K562 (cell line): ENCODE measurements around the gene SCFD2. TPM values are rescaled to one million over a fixed set of nuclear protein-coding genes. Genes with fewer than 3 reads are reported as not detected.

Source experiments
- ATAC-seq: fragments of 200-7000 bp; cut with Tn5 transposase; 3 replicates; pipeline ENCODE4 v1.9.1; 2020; ENCODE audit warnings: moderate library complexity
- BruUV-seq: library from RNA; stranded (reverse); fragments of 400-500 nt; replicated peaks from 2 replicates; lab custom pipeline; 2021; lab: Mats Ljungman, UMichigan
- CTCF ChIA-PET: fragments of 300-600 bp; formaldehyde crosslinking; extraction: SDS; loops from one replicate; lab custom pipeline; 2021; ENCODE audit warnings: low intra/inter-chr PET ratio; lab: Yijun Ruan, JAX
- POLR2A ChIA-PET: fragments of 300-600, 350-650 bp; sonication (Branson Sonifier 250); formaldehyde crosslinking; extraction: SDS; loops from one replicate; lab custom pipeline; 2021; ENCODE audit warnings: antibody characterized with exemption, inconsistent platforms; lab: Yijun Ruan, JAX
- DNase-seq, 4 experiments: peaks; one replicate each; pipeline versions ENCODE4 v3.0.0 to v3.0.0-alpha.2; 2011 to 2018; ENCODE audit warnings: low spot score in 3 of 4, mixed read lengths in 3 of 4; ENCODE audit errors: extremely low read depth in 1 of 4
- FAIRE-seq: peaks from 2 replicates; lab custom pipeline; 2011; peaks lifted over from hg19 to GRCh38; lab: Jason Lieb, UNC
- H2AFZ ChIP-seq: 2 replicates; pipeline ENCODE4 v1.6.0; 2011; ENCODE audit warnings: low read depth, low read length, control low read depth, inconsistent platforms
- H3K27ac ChIP-seq: fragments of 200-600 bp; 3 replicates; pipeline ENCODE4 v1.8.0; 2011; ENCODE audit warnings: low read depth, mild to moderate bottlenecking, control low read depth, inconsistent platforms, low read length, moderate library complexity, mixed read lengths; ENCODE audit errors: extremely low read depth
- H3K27me3 ChIP-seq, 2 experiments: fragments of 300-600 bp in 1 of 2; 2 replicates in 1 of 2; 3 replicates in 1 of 2; pipeline versions ENCODE4 v1.6.0 to v1.8.0; 2011; ENCODE audit warnings: inconsistent platforms in 2 of 2, low read length in 2 of 2, mild to moderate bottlenecking in 1 of 2, mixed read lengths in 1 of 2, moderate library complexity in 1 of 2; ENCODE audit not compliant: control insufficient read depth in 2 of 2, insufficient read depth in 2 of 2
- H3K36me3 ChIP-seq: fragments of 300-600 bp; 3 replicates; pipeline ENCODE4 v1.8.0; 2011; ENCODE audit warnings: mild to moderate bottlenecking, low read length, inconsistent platforms; ENCODE audit not compliant: control insufficient read depth, insufficient read depth
- H3K4me1 ChIP-seq, 2 experiments: fragments of 200-600 bp in 1 of 2; replicated peaks in 1 of 2; 2 replicates in 1 of 2; 3 replicates in 1 of 2; pipeline versions ENCODE4 v1.5.1 to v1.8.0; 2011; ENCODE audit warnings: inconsistent platforms in 2 of 2, low read length in 2 of 2, mild to moderate bottlenecking in 1 of 2, mixed read lengths in 1 of 2, moderate library complexity in 1 of 2; ENCODE audit not compliant: control insufficient read depth in 2 of 2, insufficient read depth in 2 of 2
- H3K4me2 ChIP-seq: 2 replicates; pipeline ENCODE4 v1.6.1; 2011; ENCODE audit warnings: low read length, control low read depth, inconsistent platforms, mixed read lengths; ENCODE audit not compliant: insufficient read depth
- H3K4me3 ChIP-seq: fragments of 200-600 bp; sonication (generic), shearing (Covaris generic); 2 replicates; pipeline ENCODE4 v1.5.1; 2016; ENCODE audit warnings: control low read depth, inconsistent platforms
- H3K79me2 ChIP-seq: fragments of 200-600 bp; 3 replicates; pipeline ENCODE4 v1.8.0; 2011; ENCODE audit warnings: low read length, inconsistent platforms; ENCODE audit not compliant: control insufficient read depth, insufficient read depth
- H3K9ac ChIP-seq, 2 experiments: 2 replicates each; pipeline versions ENCODE4 v1.6.0 to v1.6.1; 2011; ENCODE audit warnings: low read depth in 2 of 2, low read length in 2 of 2, control low read depth in 1 of 2, inconsistent platforms in 1 of 2, mild to moderate bottlenecking in 1 of 2, mixed read lengths in 1 of 2; ENCODE audit not compliant: insufficient read depth in 1 of 2
- H3K9me1 ChIP-seq: one replicate; pipeline ENCODE4 v1.6.0; 2011; ENCODE audit warnings: inconsistent platforms, mild to moderate bottlenecking, low read length, moderate library complexity; ENCODE audit not compliant: control insufficient read depth, insufficient read depth
- H3K9me3 ChIP-seq: replicated peaks from 2 replicates; pipeline ENCODE4 v1.5.1; 2011; ENCODE audit warnings: low read depth, low read length, inconsistent platforms; ENCODE audit not compliant: control insufficient read depth, insufficient read depth
- H4K20me1 ChIP-seq: replicated peaks from 2 replicates; pipeline ENCODE4 v1.6.1; 2011; ENCODE audit warnings: low read length, inconsistent platforms, mixed read lengths; ENCODE audit not compliant: control insufficient read depth, insufficient read depth
- ATF6 ChIP-seq: sonication (generic); formaldehyde crosslinking; IDR thresholded peaks from 2 replicates; pipeline ENCODE4 v1.4.0; 2020; ENCODE audit warnings: mild to moderate bottlenecking, missing genetic modification reagents
- DNMT1 ChIP-seq: fragments of 450-650 bp; IDR thresholded peaks from 2 replicates; pipeline ENCODE4 v1.6.1; 2016; ENCODE audit warnings: antibody characterized with exemption, mild to moderate bottlenecking
- EWSR1 ChIP-seq: fragments of 450-650 bp; IDR thresholded peaks from 2 replicates; pipeline ENCODE4 v1.6.1; 2018; ENCODE audit warnings: borderline replicate concordance, mild to moderate bottlenecking, low read depth, moderate library complexity; ENCODE audit not compliant: partially characterized antibody
- KAT8 ChIP-seq: fragments of 450-650 bp; IDR thresholded peaks from 2 replicates; pipeline ENCODE4 v1.6.1; 2016; ENCODE audit warnings: low read depth, mild to moderate bottlenecking
- NFIX ChIP-seq: fragments of 250-450 bp; sonication (Bioruptor Pico); IDR thresholded peaks from 2 replicates; pipeline ENCODE4 v1.4.0; 2020; ENCODE audit warnings: low read depth, mild to moderate bottlenecking, moderate library complexity
- SIX5 ChIP-seq, 2 experiments: IDR thresholded peaks; 2 replicates each; pipeline ENCODE4 v1.6.1; 2011; ENCODE audit warnings: low read length in 2 of 2, borderline replicate concordance in 1 of 2, low read depth in 1 of 2, mild to moderate bottlenecking in 1 of 2, moderate library complexity in 1 of 2; ENCODE audit not compliant: insufficient read depth in 1 of 2
- SOX6 ChIP-seq: fragments of 450-650 bp; IDR thresholded peaks from 2 replicates; pipeline ENCODE4 v1.6.1; 2014; ENCODE audit warnings: mild to moderate bottlenecking
- WGBS: fragments of 100-300 bp; shearing (Covaris generic); methylation state at CpG from one replicate; pipeline ENCODE4 v1.1.6; 2016; ENCODE audit warnings: low coverage, mixed read lengths; ENCODE audit not compliant: insufficient coverage; ENCODE audit errors: missing lambda C conversion rate; 5-methylcytosine and 5-hydroxymethylcytosine counted together
- in situ Hi-C: fragments of 300-500 bp; cut with MboI; formaldehyde crosslinking; loops from 4 replicates; pipeline ENCODE4 v1.15.0; 2018; ENCODE audit warnings: inconsistent platforms, mixed read lengths
- intact Hi-C: fragments of 100-400 bp; cut with micrococcal nuclease; formaldehyde crosslinking; loops from 2 replicates; pipeline ENCODE4 v1.14.2; 2022
- polyA plus RNA-seq, 8 experiments: library from polyadenylated mRNA; depleted of rRNA in 4 of 8; stranded (reverse) in 5 of 8; unstranded in 3 of 8; fragments of >200 nt; fragmentation: Nextera tagmentation in 2 of 8; fragmentation: Illumina TruSeq in 1 of 8; extraction: Ambion mirVana in 2 of 8; extraction: Trizol in 1 of 8; gene quantifications; 2 replicates each; pipeline versions ENCODE4 v1.2.1 to v1.2.3, GENCODE V29; 2011 to 2014; ENCODE audit warnings: inconsistent platforms in 1 of 8, missing spikeins in 1 of 8
- total RNA-seq, 7 experiments: library from RNA; depleted of rRNA in 6 of 7; stranded (reverse); fragments of >200 nt in 6 of 7; fragmentation: Illumina TruSeq in 2 of 7; extraction: Trizol in 2 of 7; gene quantifications; 2 replicates each; pipeline versions ENCODE4 v1.2.1 to v1.2.3, GENCODE V29; 2011 to 2021; ENCODE audit warnings: low replicate concordance in 1 of 7
- TF ChIP-seq, protein P1 (sequence below): fragments of 450-650 bp; IDR thresholded peaks from 2 replicates; pipeline ENCODE4 v1.6.1; 2016; ENCODE audit warnings: missing biosample characterization, missing genetic modification characterization

The SCFD2 gene
- total and polyA plus RNA-seq, 9 of the 15 experiments (the other 6 are each of a cell fraction or from before 2014, with no cell fraction given) = 5.7 to 30.3 (median 22.8) TPM

- Histone ChIP-seq H3K4me2 (no peak overlapping the region), H3K27ac (no peak overlapping the region), H3K27me3 (peaks cover 4 to 6% of the 10 kb centered on the region in 2 experiments; a peak in 4 of 5 replicates), H4K20me1 (no peaks in the 10 kb centered on the region), H3K9me3 (no peaks in the 10 kb centered on the region; the same call in 1 of the 2 replicates), H3K9me1 (no peaks in the 10 kb centered on the region), H3K36me3 (no peaks in the 10 kb centered on the region; the same call in 2 of the 3 replicates), H3K79me2 (no peaks in the 10 kb centered on the region), H3K4me1 (peaks cover 6 to 16% of the 10 kb centered on the region in 2 experiments; a peak in 4 of 5 replicates), H3K9ac (no peak overlapping the region), H3K4me3 (no peak overlapping the region), H2AFZ (no peak overlapping the region)
- BruUV-seq = no TSS peak
- POLR2A ChIA-PET = no interaction called here
- ATAC-seq (no peak), FAIRE-seq (no peak), DNase-seq (no peak)
- WGBS = 0% methylated on average over 2 of the region's 2 CpGs
- TF ChIP-seq DNMT1 (no peak), EWSR1 (no peak)
- in situ Hi-C loops (no loop called here), intact Hi-C loops (loop anchor here (5.0 kb wide), 1 partner anchor 148 kb away; no protein-coding TSS in a partner anchor)
- CTCF ChIA-PET = no interaction called here
Measured at GRCh38 chr4:52860361-52860760, 505.5 kb downstream of the SCFD2 start.

GRCh38 chr4:52856801-52857200, 509.1 kb downstream of the SCFD2 start:
- H3K4me2 ChIP-seq = no peak overlapping the region
- CTCF ChIA-PET = no interaction called here
- FAIRE-seq (no peak), ATAC-seq (no peak), DNase-seq (no peak)
- 0% methylated on average over 1 of the region's 1 CpG for WGBS
- H3K27me3 ChIP-seq = peaks cover 8 to 15% of the 10 kb centered on the region in 2 experiments
- no peak overlapping the region for H2AFZ ChIP-seq
- in situ Hi-C loops = no loop called here
- no peaks in the 10 kb centered on the region; the same call in 1 of the 2 replicates for H3K9me3 ChIP-seq
- no peaks in the 10 kb centered on the region for H4K20me1 ChIP-seq
- H3K79me2 ChIP-seq = no peaks in the 10 kb centered on the region
- H3K36me3 ChIP-seq = no peaks in the 10 kb centered on the region
- H3K27ac ChIP-seq = no peak overlapping the region
- peaks cover 0 to 6% of the 10 kb centered on the region in 2 experiments; a peak in 4 of 5 replicates for H3K4me1 ChIP-seq
- no peaks in the 10 kb centered on the region for H3K9me1 ChIP-seq
- POLR2A ChIA-PET = no interaction called here
- H3K9ac ChIP-seq = no peak overlapping the region
- no TSS peak for BruUV-seq
- intact Hi-C loops = no loop called here
- no peak overlapping the region for H3K4me3 ChIP-seq
- TF ChIP-seq SIX5 (IDR thresholded peaks at IDR 0.05; ENCODE audit: borderline replicate concordance in 1 of 2, insufficient read depth in 1 of 2, low read depth in 1 of 2, low read length in 2 of 2) = no peak
- TF ChIP-seq ATF6 = no peak
- TF ChIP-seq NFIX = no peak
- TF ChIP-seq, protein P1, sequence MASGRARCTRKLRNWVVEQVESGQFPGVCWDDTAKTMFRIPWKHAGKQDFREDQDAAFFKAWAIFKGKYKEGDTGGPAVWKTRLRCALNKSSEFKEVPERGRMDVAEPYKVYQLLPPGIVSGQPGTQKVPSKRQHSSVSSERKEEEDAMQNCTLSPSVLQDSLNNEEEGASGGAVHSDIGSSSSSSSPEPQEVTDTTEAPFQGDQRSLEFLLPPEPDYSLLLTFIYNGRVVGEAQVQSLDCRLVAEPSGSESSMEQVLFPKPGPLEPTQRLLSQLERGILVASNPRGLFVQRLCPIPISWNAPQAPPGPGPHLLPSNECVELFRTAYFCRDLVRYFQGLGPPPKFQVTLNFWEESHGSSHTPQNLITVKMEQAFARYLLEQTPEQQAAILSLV (tag) = no peak
- no peak for TF ChIP-seq SOX6
- no peak for TF ChIP-seq KAT8
